COLO668 (cell line): ENCODE data around the gene PAF1.

Source experiments
- DNase-seq: peaks from one replicate; lab custom pipeline; 2025; ENCODE audit not compliant: unreplicated experiment; lab: John Stamatoyannopoulos, UW

The PAF1 gene

DNA sequence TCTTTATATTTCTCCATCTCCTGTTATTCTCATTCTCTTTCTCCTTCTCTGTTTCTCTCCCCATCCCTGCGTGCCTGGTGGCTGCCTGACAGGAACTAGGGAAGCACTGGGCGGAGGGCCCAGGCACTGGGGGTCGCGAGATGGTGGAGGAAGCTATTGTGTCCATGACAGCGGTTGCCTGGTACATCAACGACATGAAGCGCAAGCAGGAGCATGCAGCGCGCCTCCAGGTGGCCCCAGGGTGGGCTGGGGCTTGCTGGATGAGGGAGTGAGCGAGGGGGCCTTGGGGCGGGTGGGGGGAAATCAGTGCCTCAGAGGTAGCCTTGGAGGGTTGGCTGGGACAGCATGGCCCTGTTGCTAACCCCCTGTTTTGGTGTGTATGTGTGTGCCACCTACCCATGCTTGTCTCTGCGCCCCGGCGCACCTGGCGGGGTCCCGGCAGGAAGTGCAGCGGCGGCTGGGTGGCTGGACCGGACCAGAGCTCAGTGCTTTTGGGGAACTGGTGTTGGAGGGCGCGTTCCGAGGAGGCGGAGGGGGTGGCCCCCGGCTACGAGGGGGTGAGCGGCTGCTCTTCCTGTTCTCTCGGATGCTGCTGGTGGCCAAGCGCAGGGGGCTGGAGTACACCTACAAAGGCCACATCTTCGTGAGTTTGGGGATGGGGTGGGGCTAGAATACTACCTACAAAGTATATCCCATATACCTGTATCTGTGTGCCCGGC lies 26.7 kb upstream of the PAF1 start:
- DNase-seq = no peak

DNA sequence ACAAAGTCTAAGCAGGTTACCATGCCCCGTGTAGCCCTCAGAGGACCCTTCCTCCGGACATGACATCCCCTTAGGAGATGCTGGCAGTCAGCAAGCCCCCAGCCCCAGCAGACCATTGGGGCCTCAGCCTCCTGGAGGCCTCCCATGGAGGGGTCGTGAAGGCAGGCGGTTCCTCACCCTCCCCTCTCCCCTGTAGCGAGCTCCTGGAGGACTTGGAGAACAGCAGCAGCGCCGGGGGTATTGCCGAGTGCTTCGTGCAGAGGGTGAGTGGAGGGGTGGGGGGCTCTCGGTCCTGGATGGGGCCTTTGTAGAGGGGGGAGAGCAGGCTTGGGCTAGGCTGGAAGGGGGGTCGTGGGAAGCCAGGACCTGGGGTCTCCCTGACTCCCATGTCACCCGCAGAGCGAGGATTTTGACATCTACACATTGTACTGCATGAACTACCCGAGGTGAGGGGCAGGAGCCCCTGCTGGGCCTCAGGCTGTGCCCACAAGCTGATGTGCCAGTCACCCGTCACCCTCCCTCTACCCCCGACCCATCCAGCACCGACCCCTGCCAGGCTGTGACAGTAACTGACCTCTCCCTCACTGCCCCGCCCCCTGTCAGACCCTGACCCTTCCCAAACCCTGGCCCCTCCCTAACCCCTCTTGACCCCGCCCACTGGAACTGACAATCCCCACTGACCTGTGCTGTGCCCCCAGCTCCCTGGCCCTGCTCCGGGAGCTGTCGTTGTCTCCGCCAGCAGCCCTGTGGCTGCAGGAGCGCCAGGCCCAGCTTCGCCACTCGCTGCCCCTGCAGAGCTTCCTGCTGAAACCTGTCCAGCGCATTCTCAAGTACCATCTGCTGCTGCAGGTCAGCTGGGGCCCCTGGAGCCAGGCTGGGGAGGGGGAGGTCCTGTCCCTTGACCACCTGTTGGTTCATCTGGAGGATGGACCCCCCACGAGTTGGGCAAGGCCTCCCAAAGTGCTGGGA lies 25.5 kb upstream of the PAF1 start:
- no peak for DNase-seq

DNA sequence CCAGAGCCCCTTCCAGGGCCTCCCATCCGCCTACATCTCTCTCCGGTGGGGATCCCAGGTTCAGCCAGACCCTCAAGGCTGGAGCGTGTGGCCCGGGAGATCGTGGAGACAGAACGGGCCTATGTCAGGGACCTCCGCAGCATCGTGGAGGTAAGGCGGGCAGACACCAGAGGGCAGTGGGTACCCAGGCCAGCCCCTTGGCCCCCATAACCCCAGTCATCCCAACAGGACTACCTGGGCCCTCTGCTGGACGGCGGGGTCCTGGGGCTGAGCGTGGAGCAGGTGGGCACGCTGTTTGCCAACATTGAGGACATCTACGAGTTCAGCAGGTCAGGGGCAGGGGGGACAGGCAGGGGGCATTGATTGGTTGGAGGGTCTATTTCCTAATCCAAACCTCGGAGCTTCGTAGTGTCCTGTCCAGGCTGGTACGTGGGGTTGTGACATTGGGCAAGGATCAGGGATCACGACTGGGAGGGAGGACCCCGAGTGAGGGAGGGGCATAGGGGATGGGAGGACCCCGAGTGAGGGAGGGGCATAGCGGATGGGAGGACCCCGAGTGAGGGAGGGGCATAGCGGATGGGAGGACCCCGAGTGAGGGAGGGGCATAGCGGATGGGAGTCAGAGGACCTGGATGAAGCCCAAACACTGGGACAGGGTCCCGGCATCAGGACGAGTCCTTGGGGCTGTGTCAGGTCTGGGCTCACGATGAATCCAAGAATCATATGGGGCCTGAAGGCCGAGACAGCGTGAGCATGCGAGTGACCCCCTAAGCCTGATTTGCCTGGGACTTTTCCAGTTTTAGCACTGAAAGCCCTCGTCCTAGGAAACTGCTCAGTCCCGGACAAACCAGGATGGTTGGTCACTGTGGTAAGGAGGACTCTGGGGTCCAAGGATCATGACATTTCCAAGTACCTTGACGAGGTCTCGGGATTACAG lies 24.5 kb upstream of the PAF1 start:
- DNase-seq = no peak

DNA sequence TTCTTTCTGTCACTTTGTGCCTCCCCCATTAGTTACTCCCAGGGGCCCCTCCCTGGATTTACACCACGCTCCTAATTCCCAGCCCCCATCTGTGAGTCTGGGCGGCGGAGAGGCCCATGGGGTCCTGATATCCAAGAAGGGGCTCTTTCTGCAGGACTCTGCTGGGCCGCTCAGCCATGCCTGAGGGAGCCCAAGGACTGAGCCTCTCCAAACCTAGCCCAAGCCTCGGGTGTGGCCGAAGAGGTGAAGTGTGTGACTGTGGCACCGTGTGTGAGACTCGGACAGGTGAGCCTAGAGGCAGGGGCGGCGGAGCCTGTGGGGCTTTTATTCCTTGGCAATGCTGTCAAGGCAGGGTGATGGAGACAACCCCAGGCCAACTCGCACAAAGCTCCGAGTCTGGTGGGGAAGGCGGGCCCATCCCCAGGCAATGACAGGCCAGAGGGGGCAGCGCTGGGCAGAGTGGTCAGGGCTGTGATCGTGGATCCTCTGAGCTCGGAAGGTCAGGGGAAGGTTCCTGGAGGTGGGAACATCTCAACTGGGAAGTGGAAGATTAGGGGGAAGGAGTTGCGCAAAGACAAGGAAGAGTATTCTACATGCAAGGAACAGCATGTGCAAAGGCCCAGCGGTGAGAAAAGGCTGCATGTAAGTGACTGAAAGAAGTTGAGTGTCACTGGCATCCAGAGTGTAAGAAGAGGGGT lies 23.2 kb upstream of the PAF1 start:
- DNase-seq = peak; percentile 12

DNA sequence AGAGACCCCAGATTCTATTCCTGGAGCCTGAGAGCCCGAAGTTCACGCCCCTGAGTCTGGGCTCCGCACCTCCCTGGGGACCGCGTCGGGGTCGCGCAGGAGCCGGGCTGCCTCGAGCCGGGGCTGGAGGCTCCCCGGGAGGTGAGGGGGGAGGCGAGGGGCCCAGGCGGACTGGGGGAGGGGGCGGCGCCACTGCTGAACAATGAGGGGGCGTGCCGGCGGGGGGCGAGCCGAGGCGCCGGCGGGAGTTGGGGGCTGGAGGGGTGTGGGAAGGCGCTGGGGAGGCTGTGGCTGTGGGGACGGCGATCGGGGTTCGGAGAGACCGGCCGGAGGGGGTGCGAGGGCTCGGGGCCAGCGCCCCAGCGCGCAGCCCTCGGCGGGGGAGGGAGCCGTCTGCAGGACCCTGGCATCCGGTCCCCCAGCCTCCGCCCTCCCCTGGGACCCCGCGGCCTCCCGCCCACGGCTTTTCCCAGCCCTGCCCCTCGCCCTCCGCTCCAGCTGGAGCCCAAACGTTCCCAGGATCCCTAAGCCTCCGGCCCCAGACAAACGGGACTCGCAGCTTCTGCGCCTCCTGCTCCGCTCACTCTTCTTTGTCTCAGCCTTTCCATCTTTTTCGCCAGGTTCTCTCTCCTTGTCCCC lies 22.5 kb upstream of the PAF1 start:
- peak; percentile 33 for DNase-seq

DNA sequence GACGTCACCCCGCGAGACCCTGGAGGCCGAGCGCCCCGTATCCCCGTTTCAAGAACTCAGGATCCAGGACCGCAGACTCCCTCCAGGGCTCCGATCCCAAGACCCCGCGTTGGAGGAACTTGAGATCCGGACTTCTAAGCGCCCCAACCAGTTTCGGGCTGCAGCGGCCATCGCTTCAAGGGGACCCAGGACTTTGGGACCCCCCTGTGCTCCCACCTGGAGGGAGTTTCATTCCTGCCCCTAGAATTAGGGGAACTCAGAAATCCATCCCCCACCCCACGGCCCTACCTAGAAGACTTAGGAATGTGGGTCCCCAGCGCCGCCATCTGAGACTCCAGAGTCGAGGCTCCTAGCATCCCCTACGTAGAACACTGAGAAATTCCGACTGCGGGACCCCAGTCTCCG lies 22.0 kb upstream of the PAF1 start:
- no peak for DNase-seq

DNA sequence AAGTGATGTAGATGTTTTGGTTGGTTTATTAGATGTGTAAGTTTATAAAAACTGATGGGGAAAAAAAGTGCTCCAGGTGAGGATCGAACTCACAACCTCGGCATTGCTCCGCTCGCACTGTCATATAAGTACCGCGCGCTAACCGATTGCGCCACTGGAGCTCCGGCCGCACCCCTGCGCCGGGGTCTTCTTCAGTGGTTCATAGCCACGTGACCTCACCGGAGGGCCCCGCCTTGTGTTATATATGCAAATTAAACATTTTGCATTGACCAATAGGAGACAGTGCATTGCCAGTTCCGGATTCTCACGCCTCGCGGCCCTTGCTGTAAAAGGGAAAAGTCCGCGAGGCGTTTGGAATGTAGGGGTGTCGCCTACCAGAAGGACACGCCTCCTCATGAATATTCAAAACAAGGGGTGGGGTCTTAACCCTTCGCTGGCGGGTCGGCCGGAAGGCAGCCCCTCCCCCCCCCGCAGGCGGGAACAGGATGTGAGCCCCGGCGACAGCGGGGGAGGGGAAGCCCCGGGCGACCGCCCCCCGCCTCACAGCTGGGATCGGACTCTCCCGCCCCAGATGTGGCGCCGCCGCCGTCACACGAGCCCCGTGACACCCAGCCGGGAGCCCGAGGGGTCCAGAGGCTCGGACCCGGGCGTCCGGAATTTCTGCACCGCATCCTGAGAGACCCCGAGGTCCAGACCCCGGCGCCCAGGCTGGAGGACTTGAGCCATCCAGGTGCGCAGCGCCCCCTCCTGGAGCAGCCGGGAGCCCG lies 21.4 kb upstream of the PAF1 start, which contains the start of gene PLEKHG2:
Gene PLEKHG2 (plus strand): TSS at position 570 of the 767 bp plus-strand sequence. CDS start 1,418 bp downstream, outside the sequence.
- peak; percentile 95 for DNase-seq

DNA sequence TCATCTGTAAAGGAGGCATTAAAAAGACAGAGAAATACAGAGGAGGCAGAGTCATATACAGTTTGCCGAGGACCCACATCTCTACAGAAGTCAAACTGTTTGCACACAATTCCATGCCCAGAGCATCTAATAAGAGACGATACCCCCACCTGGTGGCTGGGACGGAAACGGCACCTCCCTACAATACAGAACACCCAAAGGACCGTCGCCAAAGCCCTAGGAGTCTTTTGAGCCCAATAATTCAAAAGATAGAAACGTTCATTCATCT lies 20.9 kb upstream of the PAF1 start:
- peak; percentile 88 for DNase-seq

DNA sequence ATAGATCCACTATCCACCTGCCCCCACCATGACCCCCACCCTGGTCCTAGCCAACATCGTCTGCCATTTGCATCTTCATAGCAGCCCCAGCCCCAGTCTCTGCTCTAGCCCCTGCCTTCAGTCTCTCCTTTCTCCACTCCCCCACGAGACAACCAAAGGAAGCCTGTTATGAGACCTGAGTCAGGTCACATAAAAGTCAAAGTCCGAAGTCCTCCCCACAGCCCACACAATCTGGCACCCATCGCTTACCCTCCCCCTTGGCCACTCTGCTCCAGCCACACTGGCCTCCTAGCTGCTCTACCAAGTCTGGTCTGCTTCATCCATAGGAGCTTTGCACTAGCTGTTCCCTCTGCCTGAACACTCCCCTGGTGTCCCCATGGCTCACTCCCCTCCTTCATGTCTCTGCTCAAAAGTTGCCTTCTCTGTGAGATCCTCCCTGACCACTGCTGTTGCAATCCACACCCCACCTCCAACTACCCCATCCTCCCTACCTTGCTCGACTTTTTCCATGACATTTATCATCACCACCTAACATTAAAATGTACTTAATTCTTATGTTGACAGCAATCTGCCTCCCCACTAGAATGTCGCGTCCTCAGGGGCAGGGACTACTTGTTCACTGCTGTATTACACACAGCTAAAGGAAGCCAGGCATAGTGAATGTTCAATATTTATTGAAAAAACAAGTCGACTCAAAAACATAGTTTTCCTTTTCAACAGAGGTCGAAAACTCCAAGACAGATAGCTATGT lies 20.4 kb upstream of the PAF1 start:
- DNase-seq = peak; percentile 7

DNA sequence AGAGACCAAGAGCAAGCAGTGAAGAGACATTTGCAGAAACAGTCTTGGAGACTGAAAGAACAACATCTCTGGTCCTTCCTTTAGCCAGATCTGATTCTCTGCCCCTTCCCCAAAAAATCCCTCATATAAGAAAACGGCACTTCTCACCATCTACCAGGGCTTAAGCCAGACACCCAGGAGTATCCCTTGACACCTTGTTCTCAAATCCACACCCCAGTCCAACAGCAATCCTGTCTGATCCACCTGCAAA lies 19.9 kb upstream of the PAF1 start:
- DNase-seq = no peak

DNA sequence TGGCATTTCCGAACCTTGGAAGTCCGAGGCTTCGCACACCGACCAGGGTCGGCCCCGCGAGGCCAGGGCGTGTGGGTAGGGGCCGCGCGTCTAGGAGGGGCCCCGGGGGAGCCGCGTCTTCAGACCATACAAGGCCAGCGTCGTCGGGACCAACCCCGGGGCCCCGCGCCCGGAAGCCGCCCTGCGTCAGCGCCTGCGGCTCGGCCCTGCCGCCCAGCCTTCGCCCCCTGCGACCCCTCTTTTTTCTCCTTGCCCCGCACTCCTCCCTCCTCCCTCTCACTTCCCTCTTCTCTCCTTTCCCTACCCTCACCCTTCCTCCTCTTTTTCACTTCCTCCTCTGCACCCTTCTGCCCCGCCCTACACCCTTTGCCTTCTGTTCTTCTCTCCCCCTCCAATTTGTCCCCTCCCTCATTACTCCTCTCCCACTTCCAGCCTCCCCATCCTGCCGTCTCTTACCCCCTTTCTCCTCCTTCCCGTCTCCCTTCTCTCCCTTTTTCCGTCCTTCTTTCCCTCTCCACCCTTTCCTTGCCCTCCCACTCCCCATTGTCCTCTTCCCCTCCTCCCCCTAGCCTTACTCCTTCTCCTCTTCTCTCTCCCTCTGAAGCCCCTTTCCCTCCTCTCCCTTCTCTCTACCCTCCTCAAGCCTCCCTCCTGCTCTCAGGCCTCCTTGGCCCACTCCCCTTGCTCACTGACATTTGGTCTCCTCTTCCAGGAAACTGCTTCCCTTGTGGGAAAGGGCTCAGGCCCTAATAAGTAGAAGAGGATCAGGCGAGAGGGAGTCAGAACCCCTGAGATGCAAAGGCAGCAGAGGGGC lies 19.3 kb upstream of the PAF1 start:
- DNase-seq = peak; percentile 59

DNA sequence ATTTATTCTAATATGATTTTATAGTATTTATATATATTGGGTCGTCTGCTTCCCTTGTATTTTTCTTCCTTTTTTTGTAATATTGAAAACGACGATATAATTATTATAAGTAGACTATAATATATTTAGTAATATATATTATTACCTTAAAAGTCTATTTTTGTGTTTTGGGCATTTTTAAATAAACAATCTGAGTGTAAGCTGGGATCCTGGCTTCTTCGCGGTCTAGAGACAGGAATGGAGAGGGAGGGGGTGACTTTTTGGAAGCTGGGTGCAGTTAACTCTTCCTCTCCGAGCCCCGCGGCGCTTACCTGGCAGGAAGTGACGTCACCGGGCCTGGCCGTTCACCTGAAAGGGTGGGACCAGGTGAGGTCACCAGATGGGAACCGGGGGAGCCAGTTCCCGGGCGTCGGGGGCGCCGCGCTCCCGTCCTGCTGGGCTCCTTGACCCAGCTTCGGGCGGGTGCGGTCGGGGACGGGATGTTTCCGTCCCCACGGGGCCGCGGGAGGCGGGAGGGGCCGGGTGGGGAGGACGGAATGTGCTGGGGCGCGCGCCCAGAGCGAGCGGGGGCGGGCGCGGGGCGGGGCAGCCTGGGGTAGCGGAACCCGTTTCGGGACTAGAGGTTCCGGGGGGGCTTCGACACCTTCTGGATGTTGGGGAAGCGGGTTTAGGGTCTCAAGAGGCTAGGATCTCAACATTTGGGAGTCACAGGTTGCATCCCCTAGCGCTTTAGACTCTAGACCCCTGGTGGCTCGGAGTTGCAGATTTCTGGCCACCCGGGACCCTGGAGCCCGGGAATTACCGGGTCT lies 18.5 kb upstream of the PAF1 start:
- peak; percentile 97 for DNase-seq

DNA sequence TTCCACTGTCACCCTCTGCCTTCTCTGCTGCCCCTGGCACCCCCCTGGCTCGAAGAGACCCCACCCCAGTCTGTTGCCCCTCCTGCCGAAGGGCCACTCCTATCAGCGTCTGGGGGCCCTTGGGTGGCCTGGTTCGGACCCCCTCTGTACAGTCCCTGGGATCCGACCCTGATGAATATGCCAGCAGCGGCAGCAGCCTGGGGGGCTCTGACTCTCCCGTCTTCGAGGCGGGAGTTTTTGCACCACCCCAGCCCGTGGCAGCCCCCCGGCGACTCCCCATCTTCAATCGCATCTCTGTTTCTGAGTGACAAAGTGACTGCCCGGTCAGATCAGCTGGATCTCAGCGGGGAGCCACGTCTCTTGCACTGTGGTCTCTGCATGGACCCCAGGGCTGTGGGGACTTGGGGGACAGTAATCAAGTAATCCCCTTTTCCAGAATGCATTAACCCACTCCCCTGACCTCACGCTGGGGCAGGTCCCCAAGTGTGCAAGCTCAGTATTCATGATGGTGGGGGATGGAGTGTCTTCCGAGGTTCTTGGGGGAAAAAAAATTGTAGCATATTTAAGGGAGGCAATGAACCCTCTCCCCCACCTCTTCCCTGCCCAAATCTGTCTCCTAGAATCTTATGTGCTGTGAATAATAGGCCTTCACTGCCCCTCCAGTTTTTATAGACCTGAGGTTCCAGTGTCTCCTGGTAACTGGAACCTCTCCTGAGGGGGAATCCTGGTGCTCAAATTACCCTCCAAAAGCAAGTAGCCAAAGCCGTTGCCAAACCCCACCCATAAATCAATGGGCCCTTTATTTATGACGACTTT lies 17.7 kb upstream of the PAF1 start:
- DNase-seq = peak; percentile 34

DNA sequence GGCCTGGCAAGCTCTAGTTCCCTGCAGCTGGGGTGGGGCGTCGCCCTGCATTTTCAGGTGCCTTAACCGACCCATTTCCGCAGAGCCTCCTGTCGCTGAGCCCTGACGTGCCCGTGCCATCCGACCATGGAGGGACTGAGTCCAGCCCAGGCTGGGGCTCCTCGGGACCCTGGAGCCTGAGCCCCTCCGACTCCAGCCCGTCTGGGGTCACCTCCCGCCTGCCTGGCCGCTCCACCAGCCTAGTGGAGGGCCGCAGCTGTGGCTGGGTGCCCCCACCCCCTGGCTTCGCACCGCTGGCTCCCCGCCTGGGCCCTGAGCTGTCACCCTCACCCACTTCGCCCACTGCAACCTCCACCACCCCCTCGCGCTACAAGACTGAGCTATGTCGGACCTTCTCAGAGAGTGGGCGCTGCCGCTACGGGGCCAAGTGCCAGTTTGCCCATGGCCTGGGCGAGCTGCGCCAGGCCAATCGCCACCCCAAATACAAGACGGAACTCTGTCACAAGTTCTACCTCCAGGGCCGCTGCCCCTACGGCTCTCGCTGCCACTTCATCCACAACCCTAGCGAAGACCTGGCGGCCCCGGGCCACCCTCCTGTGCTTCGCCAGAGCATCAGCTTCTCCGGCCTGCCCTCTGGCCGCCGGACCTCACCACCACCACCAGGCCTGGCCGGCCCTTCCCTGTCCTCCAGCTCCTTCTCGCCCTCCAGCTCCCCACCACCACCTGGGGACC lies 16.9 kb upstream of the PAF1 start:
- peak; percentile 65 for DNase-seq

DNA sequence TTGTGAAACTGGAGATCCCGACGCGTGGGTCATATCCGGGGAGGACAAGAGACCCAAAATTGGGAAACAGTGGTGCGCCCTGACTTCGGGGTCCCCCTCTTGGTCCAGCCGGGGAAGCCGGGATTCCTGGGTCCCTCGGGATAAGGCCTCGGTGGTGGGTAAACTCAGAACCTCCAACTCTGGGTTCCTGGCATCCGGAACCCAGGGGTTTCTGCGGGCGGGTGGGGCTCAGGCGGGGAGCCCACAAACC lies 16.4 kb upstream of the PAF1 start:
- no peak for DNase-seq
